GM21737 (cell line): ENCODE results near the gene GRAMD1A.

Source experiments
- ATAC-seq: cut with Tn5 transposase; IDR thresholded peaks from one replicate; pipeline ENCODE4 v1.9.1; 2021; ENCODE audit warnings: mild to moderate bottlenecking, moderate library complexity; ENCODE audit not compliant: unreplicated experiment

The GRAMD1A gene

GRCh38 chr19:35051796-35052195 lies 51.7 kb downstream of the GRAMD1A start:
- no peak for ATAC-seq

GRCh38 chr19:35052599-35053190 lies 52.6 kb downstream of the GRAMD1A start:
- no peak for ATAC-seq

- no peak for ATAC-seq
Observed at GRCh38 chr19:35053667-35054293, 53.7 kb downstream of the GRAMD1A start.

- no peak for ATAC-seq
Observed at GRCh38 chr19:35054626-35055025, 54.5 kb downstream of the GRAMD1A start.

- no peak for ATAC-seq
Observed at GRCh38 chr19:35055715-35056179, 55.6 kb downstream of the GRAMD1A start.

GRCh38 chr19:35056513-35057063 lies 56.5 kb downstream of the GRAMD1A start:
- no peak for ATAC-seq

- no peak for ATAC-seq
Observed at GRCh38 chr19:35058370-35058769, 58.2 kb downstream of the GRAMD1A start.

GRCh38 chr19:35059006-35059798 lies 59.1 kb downstream of the GRAMD1A start:
- ATAC-seq = no peak

GRCh38 chr19:35059799-35060091 lies 59.6 kb downstream of the GRAMD1A start:
- no peak for ATAC-seq

- ATAC-seq = no peak
Observed at GRCh38 chr19:35060160-35060855, 60.2 kb downstream of the GRAMD1A start.

GRCh38 chr19:35061583-35062373 lies 61.7 kb downstream of the GRAMD1A start:
- ATAC-seq = no peak

GRCh38 chr19:35062942-35063341 lies 62.8 kb downstream of the GRAMD1A start:
- ATAC-seq = no peak

- ATAC-seq = no peak
Observed at GRCh38 chr19:35063940-35064818, 64.1 kb downstream of the GRAMD1A start.

- ATAC-seq = no peak
Observed at GRCh38 chr19:35065574-35065973, 65.5 kb downstream of the GRAMD1A start.

- no peak for ATAC-seq
Observed at GRCh38 chr19:35066121-35066520, 66.0 kb downstream of the GRAMD1A start.

GRCh38 chr19:35066691-35067563 lies 66.8 kb downstream of the GRAMD1A start:
- peak; percentile 76 for ATAC-seq

GRCh38 chr19:35068941-35069634 lies 69.0 kb downstream of the GRAMD1A start:
- no peak for ATAC-seq

GRCh38 chr19:35069696-35070095 lies 69.6 kb downstream of the GRAMD1A start:
- no peak for ATAC-seq
